DND-41 (cell line): Measurements from ENCODE around the gene LFNG.

ENCODE experiments used
- ATAC-seq: fragments of 200-7000 bp; cut with Tn5 transposase; 3 replicates; pipeline ENCODE4 v1.9.1; 2021; ENCODE audit warnings: low read depth; ENCODE audit not compliant: insufficient read depth
- DNase-seq: peaks from one replicate; pipeline ENCODE4 v3.0.0-alpha.2; 2020
- H2AFZ ChIP-seq: 2 replicates; pipeline ENCODE4 v1.6.0; 2012; ENCODE audit warnings: low read depth, low read length
- H3K27ac ChIP-seq: 2 replicates; pipeline ENCODE4 v1.5.1; 2012; ENCODE audit warnings: low read length, inconsistent platforms
- H3K27me3 ChIP-seq: fragments of 200-600 bp; sonication (generic); 2 replicates; pipeline ENCODE4 v1.6.0; 2012; ENCODE audit warnings: low read length, mild to moderate bottlenecking, inconsistent platforms; ENCODE audit not compliant: insufficient read depth, poor library complexity
- H3K36me3 ChIP-seq: 2 replicates; pipeline ENCODE4 v1.5.1; 2012; ENCODE audit warnings: low read length, inconsistent platforms; ENCODE audit not compliant: insufficient read depth
- H3K4me1 ChIP-seq: 2 replicates; pipeline ENCODE4 v1.5.1; 2012; ENCODE audit warnings: mild to moderate bottlenecking, low read length; ENCODE audit not compliant: insufficient read depth
- H3K4me2 ChIP-seq: 2 replicates; pipeline ENCODE4 v1.6.0; 2012; ENCODE audit warnings: mild to moderate bottlenecking, moderate library complexity, low read length, inconsistent platforms; ENCODE audit not compliant: insufficient read depth
- H3K4me3 ChIP-seq, 2 experiments: fragments of 200-600 bp in 1 of 2; shearing (Covaris generic) in 1 of 2; 2 replicates each; pipeline ENCODE4 v1.5.1; 2012 to 2016; ENCODE audit warnings: inconsistent platforms in 2 of 2, low read length in 2 of 2, mild to moderate bottlenecking in 2 of 2, low read depth in 1 of 2, moderate library complexity in 1 of 2
- H3K79me2 ChIP-seq: 2 replicates; pipeline ENCODE4 v1.6.0; 2012; ENCODE audit warnings: low read length, inconsistent platforms; ENCODE audit not compliant: insufficient read depth
- H3K9ac ChIP-seq: 2 replicates; pipeline ENCODE4 v1.6.0; 2012; ENCODE audit warnings: low read depth, mild to moderate bottlenecking, inconsistent platforms, low read length, moderate library complexity
- H3K9me3 ChIP-seq: 2 replicates; pipeline ENCODE4 v1.5.1; 2012; ENCODE audit warnings: low read length, moderate library complexity, mild to moderate bottlenecking, inconsistent platforms; ENCODE audit not compliant: insufficient read depth, severe bottlenecking
- H4K20me1 ChIP-seq: 2 replicates; pipeline ENCODE4 v1.6.0; 2012; ENCODE audit warnings: low read length; ENCODE audit not compliant: insufficient read depth
- CTCF ChIP-seq: IDR thresholded peaks from 2 replicates; pipeline ENCODE4 v1.5.1; 2012; ENCODE audit warnings: borderline replicate concordance, low read length, moderate library complexity, mild to moderate bottlenecking; ENCODE audit not compliant: poor library complexity, severe bottlenecking; ENCODE audit errors: extremely low read depth
- EZH2 ChIP-seq: IDR thresholded peaks from 3 replicates; pipeline ENCODE4 v1.6.1; 2012; ENCODE audit warnings: borderline replicate concordance, low read depth, mild to moderate bottlenecking, moderate library complexity, low read length, inconsistent platforms; ENCODE audit not compliant: severe bottlenecking

Gene LFNG

GRCh38 chr7:2474224-2474623 lies 45.4 kb upstream of the LFNG start:
- H3K4me2 ChIP-seq = no peak overlapping the region
- peaks cover 3% of the 10 kb centered on the region for H4K20me1 ChIP-seq
- H3K36me3 ChIP-seq = no peaks in the 10 kb centered on the region
- H3K9ac ChIP-seq = no peak overlapping the region
- TF ChIP-seq CTCF = no peak
- TF ChIP-seq EZH2 = no peak
- no peak overlapping the region for H3K27ac ChIP-seq
- H3K27me3 ChIP-seq = no peaks in the 10 kb centered on the region
- H3K9me3 ChIP-seq = no peaks in the 10 kb centered on the region
- H3K79me2 ChIP-seq = no peaks in the 10 kb centered on the region
- no peak for ATAC-seq
- no peak overlapping the region for H3K4me3 ChIP-seq
- H3K4me1 ChIP-seq = peaks cover 7% of the 10 kb centered on the region; the same call in 1 of the 2 replicates
- DNase-seq = no peak
- H2AFZ ChIP-seq = no peak overlapping the region

GRCh38 chr7:2474813-2475677 lies 44.5 kb upstream of the LFNG start:
- Histone ChIP-seq H3K79me2 (no peaks in the 10 kb centered on the region), H3K27me3 (no peaks in the 10 kb centered on the region), H3K4me2 (no peak overlapping the region), H3K4me3 (no peak overlapping the region), H3K27ac (no peak overlapping the region), H4K20me1 (peaks cover 3% of the 10 kb centered on the region), H3K9me3 (no peaks in the 10 kb centered on the region), H3K9ac (no peak overlapping the region), H3K36me3 (no peaks in the 10 kb centered on the region), H3K4me1 (peaks cover 7% of the 10 kb centered on the region; the same call in 1 of the 2 replicates), H2AFZ (no peak overlapping the region)
- TF ChIP-seq CTCF = no peak
- no peak for TF ChIP-seq EZH2
- DNase-seq = no peak
- ATAC-seq = no peak

- no peaks in the 10 kb centered on the region for H3K9me3 ChIP-seq
- peaks cover 7% of the 10 kb centered on the region; the same call in 1 of the 2 replicates for H3K4me1 ChIP-seq
- no peak overlapping the region for H3K27ac ChIP-seq
- no peak overlapping the region for H3K4me2 ChIP-seq
- TF ChIP-seq EZH2 (no peak), CTCF (no peak)
- no peak for ATAC-seq
- H3K9ac ChIP-seq = no peak overlapping the region
- H3K27me3 ChIP-seq = no peaks in the 10 kb centered on the region
- no peak overlapping the region for H2AFZ ChIP-seq
- H4K20me1 ChIP-seq = peaks cover 3% of the 10 kb centered on the region
- no peaks in the 10 kb centered on the region for H3K79me2 ChIP-seq
- no peak for DNase-seq
- H3K36me3 ChIP-seq = no peaks in the 10 kb centered on the region
- H3K4me3 ChIP-seq = no peak overlapping the region
These were observed 43.9 kb upstream of the LFNG start for GRCh38 chr7:2475678-2476015.
